ENCODE measurements around the gene PHACTR1.

- TF ChIP-seq POLR2A (IDR thresholded peaks at IDR 0.05) (no peak), CTCF (IDR thresholded peaks at IDR 0.05) (no peak)
These were observed 415.5 kb downstream of the PHACTR1 start for GRCh38 chr6:13131935-13132661.
